Measurements from ENCODE around the gene CXXC4. TPM values are rescaled to one million over a fixed set of nuclear protein-coding genes. Genes with fewer than 3 reads are reported as not detected.

Gene CXXC4
- total RNA-seq, 1 donor from 2014 or later: 0.61 TPM

DNA sequence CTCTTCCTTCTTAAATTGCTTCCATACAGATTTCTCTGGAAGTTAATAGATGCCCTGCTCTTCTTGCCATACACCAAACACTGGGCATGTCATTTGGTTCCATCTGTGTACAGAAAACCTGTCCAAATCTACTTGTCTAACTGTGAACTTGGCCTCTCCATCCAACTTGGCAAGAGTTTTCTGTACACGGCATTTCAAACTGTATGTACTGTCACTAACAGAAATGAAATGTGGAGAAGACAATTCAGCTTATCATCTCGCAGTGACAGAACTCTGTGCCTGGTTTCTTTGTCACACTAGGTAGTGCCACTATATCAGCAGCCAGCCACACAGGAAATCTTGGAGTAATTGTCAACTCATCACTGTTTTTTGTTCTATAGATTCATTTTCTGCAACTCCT is 58.2 kb downstream of the CXXC4 start:
- DNase-seq (no peak), ATAC-seq (no peak)
- H3K27me3 ChIP-seq: no peaks in the 10 kb centered on the region
- TF ChIP-seq, protein P1, sequence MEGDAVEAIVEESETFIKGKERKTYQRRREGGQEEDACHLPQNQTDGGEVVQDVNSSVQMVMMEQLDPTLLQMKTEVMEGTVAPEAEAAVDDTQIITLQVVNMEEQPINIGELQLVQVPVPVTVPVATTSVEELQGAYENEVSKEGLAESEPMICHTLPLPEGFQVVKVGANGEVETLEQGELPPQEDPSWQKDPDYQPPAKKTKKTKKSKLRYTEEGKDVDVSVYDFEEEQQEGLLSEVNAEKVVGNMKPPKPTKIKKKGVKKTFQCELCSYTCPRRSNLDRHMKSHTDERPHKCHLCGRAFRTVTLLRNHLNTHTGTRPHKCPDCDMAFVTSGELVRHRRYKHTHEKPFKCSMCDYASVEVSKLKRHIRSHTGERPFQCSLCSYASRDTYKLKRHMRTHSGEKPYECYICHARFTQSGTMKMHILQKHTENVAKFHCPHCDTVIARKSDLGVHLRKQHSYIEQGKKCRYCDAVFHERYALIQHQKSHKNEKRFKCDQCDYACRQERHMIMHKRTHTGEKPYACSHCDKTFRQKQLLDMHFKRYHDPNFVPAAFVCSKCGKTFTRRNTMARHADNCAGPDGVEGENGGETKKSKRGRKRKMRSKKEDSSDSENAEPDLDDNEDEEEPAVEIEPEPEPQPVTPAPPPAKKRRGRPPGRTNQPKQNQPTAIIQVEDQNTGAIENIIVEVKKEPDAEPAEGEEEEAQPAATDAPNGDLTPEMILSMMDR (IDR thresholded peaks at IDR 0.05): no peak
- H3K36me3 ChIP-seq: no peaks in the 10 kb centered on the region
- intact Hi-C loops (cut with DNase I): no loop called here
- no peaks in the 10 kb centered on the region for H3K9me3 ChIP-seq
- no peaks in the 10 kb centered on the region for H3K4me1 ChIP-seq
- no peak overlapping the region for H3K27ac ChIP-seq
- H3K4me3 ChIP-seq: no peak overlapping the region

DNA sequence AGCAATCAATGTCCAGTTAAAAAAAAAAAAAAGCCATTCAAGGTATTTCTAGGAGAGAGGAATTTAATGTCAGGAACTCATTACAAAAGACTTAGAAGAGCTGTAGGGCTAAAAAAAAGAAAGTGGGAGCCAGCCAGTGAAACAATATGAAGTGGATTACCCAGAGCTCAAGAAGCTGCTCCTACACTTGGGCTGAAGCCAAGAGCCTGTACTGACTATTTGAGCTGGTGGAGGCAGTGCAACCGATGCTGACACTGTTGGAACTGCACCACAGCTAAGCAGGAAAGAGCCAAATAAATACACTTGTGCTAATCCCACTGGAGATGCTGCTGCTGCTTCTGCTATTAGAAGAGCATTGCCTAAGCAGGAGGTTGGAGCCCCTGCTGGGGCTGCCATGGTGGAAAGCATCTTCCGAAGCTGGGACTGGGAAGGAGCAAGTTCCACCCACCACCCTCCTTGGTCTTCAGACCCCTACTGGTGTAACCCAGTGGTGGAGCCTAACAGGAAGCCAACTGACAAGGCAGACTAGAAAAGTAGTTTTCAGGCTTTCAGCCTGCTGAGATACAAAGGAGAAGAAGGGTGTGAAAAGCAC is 65.4 kb downstream of the CXXC4 start:
- TF ChIP-seq, protein P1 (IDR thresholded peaks at IDR 0.05): no peak
- no peak overlapping the region for H3K4me3 ChIP-seq
- no peaks in the 10 kb centered on the region for H3K4me1 ChIP-seq
- H3K27me3 ChIP-seq: no peaks in the 10 kb centered on the region
- ATAC-seq: no peak
- DNase-seq: no peak
- intact Hi-C loops (cut with DNase I): no loop called here
- no peaks in the 10 kb centered on the region for H3K36me3 ChIP-seq
- H3K9me3 ChIP-seq: no peaks in the 10 kb centered on the region
- no peak overlapping the region for H3K27ac ChIP-seq

DNA sequence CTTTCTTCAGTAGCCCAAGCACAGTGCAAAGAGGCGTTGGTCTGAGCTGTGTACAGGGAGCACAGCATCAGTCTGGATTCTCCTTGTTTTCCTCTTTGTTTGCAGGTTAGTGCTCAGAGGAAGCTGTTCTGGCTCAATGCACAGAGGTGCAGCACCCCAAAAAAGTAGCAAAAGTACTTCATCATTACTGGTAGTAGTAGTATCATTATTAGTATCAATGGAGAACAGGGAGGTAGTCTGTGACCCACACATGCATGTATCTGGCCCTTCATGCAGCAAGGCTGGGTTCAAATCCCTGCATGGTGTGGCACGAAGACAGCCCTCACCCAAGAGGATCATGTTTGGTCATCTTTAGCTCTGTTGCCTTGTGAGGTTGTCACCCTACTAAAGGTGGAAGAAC is 68.7 kb downstream of the CXXC4 start:
- intact Hi-C loops (cut with DNase I): no loop called here
- Histone ChIP-seq H3K27ac (no peak overlapping the region), H3K36me3 (no peaks in the 10 kb centered on the region), H3K4me1 (no peaks in the 10 kb centered on the region), H3K9me3 (no peaks in the 10 kb centered on the region), H3K27me3 (no peaks in the 10 kb centered on the region), H3K4me3 (no peak overlapping the region)
- TF ChIP-seq, protein P1 (IDR thresholded peaks at IDR 0.05): no peak
- ATAC-seq (no peak), DNase-seq (no peak)

DNA sequence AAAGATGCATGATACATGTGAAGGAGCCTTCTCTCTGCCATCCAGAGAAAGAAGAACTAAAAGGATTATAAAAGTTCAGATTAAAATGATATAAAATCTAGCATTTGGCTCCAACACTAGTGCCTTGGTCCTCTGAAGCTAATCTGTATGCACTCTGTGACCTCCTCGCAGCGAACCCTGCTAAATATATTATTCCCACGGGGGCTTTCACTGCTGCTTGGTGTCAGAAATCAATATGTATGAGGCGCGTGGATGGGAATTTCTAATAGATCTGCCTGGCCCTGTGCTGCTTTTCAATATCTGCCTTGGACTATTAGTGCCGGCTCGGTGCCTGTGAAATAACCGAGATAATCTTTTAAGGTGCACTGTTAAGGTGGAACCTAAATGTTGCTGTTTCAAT is 69.7 kb downstream of the CXXC4 start:
- intact Hi-C loops (cut with DNase I): no loop called here
- TF ChIP-seq, protein P1 (IDR thresholded peaks at IDR 0.05): no peak
- no peak overlapping the region for H3K27ac ChIP-seq
- no peaks in the 10 kb centered on the region for H3K4me1 ChIP-seq
- DNase-seq (no peak), ATAC-seq (no peak)
- peak overlapping the region; percentile 32 for H3K4me3 ChIP-seq
- H3K36me3 ChIP-seq: no peaks in the 10 kb centered on the region
- no peaks in the 10 kb centered on the region for H3K27me3 ChIP-seq
- H3K9me3 ChIP-seq: no peaks in the 10 kb centered on the region

DNA sequence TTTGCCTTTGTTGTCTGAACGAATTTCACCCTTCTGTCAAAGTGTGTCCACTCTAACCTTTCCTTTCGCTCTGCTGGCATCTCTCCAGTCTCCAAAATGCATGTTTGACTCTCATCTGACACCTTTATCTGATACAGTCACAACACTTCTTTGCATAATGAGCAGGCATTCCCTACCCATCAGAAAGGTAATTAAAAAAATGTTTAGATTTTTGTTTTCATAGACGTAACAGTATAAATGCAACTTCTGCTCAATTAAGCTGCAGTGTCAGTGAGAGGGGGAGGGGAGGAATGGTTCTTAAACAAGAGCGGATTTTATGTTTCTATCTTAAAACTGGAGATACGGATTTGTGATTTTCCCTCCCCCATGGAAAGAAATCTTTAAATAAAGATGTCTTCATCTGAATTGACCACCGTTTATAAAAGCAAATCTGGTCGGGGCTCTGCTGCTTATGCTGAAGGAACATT is 70.2 kb downstream of the CXXC4 start:
- DNase-seq (no peak), ATAC-seq (no peak)
- peak overlapping the region; percentile 32 for H3K4me3 ChIP-seq
- no peak overlapping the region for H3K27ac ChIP-seq
- TF ChIP-seq, protein P1 (IDR thresholded peaks at IDR 0.05): no peak
- no peaks in the 10 kb centered on the region for H3K27me3 ChIP-seq
- H3K4me1 ChIP-seq: no peaks in the 10 kb centered on the region
- no peaks in the 10 kb centered on the region for H3K36me3 ChIP-seq
- no peaks in the 10 kb centered on the region for H3K9me3 ChIP-seq
- intact Hi-C loops (cut with DNase I): no loop called here

DNA sequence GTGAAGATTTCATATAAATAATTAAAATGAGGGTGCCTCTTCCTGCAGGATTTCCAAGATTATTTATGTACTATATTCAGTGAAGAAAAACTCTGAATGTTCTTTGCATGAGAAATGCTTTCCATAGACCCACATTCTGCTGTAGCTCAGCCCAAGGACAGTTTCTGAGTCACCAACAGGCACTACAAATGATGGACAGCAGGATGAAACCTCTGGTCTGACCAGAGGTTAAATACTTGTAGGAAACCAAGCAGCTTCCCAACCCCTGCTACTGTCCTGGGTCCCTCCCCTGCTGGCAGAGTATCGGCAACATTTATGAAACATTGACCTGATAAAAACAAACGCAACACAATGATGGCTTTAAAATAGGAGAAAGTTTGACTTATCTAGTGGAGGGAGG is 73.1 kb downstream of the CXXC4 start:
- H3K9me3 ChIP-seq: no peaks in the 10 kb centered on the region
- H3K27me3 ChIP-seq: no peaks in the 10 kb centered on the region
- H3K36me3 ChIP-seq: no peaks in the 10 kb centered on the region
- intact Hi-C loops (cut with DNase I): no loop called here
- H3K27ac ChIP-seq: no peak overlapping the region
- no peaks in the 10 kb centered on the region for H3K4me1 ChIP-seq
- no peak overlapping the region for H3K4me3 ChIP-seq
- DNase-seq (no peak), ATAC-seq (no peak)
- TF ChIP-seq, protein P1 (IDR thresholded peaks at IDR 0.05): no peak

Measured in upper lobe of right lung (tissue), 1 donor.